Breast epithelium (tissue), 4 donors: ENCODE measurements around the gene BCL2. TPM values are rescaled to one million over a fixed set of nuclear protein-coding genes. Genes with fewer than 3 reads are reported as not detected.

Experiments used
- DNase-seq, 2 donors: peaks; one replicate each; pipeline ENCODE4 v3.0.0-alpha.2; 2019; ENCODE audit warnings: low spot score in 2 of 2
- H3K27ac ChIP-seq, 2 donors: fragments of 200-600 bp; sonication (generic) in 1 of 2; one replicate each; pipeline ENCODE4 v1.5.1; 2016 to 2019; ENCODE audit warnings: mild to moderate bottlenecking in 1 of 2
- H3K27me3 ChIP-seq, 2 donors: fragments of 200-600 bp; sonication (generic) in 1 of 2; one replicate each; pipeline versions ENCODE4 v1.5.1 to v1.6.0; 2017 to 2019; ENCODE audit warnings: control low read depth in 1 of 2, mild to moderate bottlenecking in 1 of 2
- H3K36me3 ChIP-seq: fragments of 200-600 bp; one replicate; pipeline ENCODE4 v1.5.1; 2019
- H3K4me1 ChIP-seq, 2 donors: fragments of 200-600 bp; sonication (generic); one replicate each; pipeline ENCODE4 v1.5.1; 2016 to 2019; ENCODE audit warnings: control low read depth in 1 of 2
- H3K4me3 ChIP-seq, 3 donors: fragments of 200-600 bp; sonication (generic); 1 replicate in 2 of 3; 2 replicates in 1 of 3; pipeline ENCODE4 v1.5.1; 2016 to 2019; ENCODE audit warnings: mild to moderate bottlenecking in 3 of 3, moderate library complexity in 2 of 3
- H3K9me3 ChIP-seq, 2 donors: fragments of 200-600 bp; sonication (generic) in 1 of 2; one replicate each; pipeline ENCODE4 v1.5.1; 2016 to 2019; ENCODE audit warnings: control low read depth in 1 of 2
- CTCF ChIP-seq, 3 donors: fragments of 450-650 bp; IDR thresholded peaks; one replicate each; pipeline ENCODE4 v1.5.1; 2016 to 2017; ENCODE audit warnings: antibody characterized with exemption in 3 of 3, mild to moderate bottlenecking in 3 of 3, moderate library complexity in 3 of 3
- POLR2A ChIP-seq: fragments of 450-650 bp; IDR thresholded peaks from one replicate; pipeline ENCODE4 v1.6.1; 2016; ENCODE audit warnings: antibody characterized with exemption, mild to moderate bottlenecking, moderate library complexity
- POLR2AphosphoS5 ChIP-seq, 3 donors: sonication (generic); formaldehyde crosslinking; IDR thresholded peaks; one replicate each; pipeline ENCODE4 v1.6.1; 2017; ENCODE audit warnings: antibody characterized with exemption in 3 of 3
- intact Hi-C: fragments of 100-400 bp; cut with DNase I; formaldehyde crosslinking; loops from one replicate; pipeline ENCODE4 v1.15.1; 2023; ENCODE audit warnings: low total_unique reads
- total RNA-seq, 3 donors: library from RNA; depleted of rRNA; stranded (reverse); fragments of >200 nt; gene quantifications; one replicate each; pipeline ENCODE4 v1.1.0, GENCODE V29; 2016

The BCL2 gene
- total RNA-seq, 3 donors from 2014 or later, result 41.3 to 82.5 (median 43.6) TPM

DNA sequence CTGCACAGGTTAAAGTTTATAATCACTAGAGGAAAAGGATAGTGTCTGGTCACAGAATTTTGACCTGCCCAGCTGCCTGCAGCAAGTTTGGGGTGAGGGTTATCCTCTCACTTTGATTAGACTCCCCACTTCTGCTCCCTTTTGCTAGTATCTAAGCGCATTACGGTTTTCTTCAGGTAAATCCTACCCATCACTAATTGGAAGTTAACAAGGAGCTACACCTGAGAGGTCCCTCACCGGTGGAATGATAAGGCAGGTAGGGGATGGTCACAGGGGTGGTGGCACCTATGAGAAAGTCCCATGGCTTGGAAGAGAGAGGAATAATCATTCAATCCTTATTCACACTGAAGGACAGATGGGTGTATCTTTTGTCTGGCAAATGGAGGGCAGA is 7.6 kb downstream of the BCL2 start:
- H3K27ac ChIP-seq, result peak overlapping the region; percentile 50 to 60
- intact Hi-C loops, result no loop called here
- H3K36me3 ChIP-seq, result no peaks in the 10 kb centered on the region
- H3K4me1 ChIP-seq, result peaks cover 0 to 23% of the 10 kb centered on the region in 2 donors
- no peak for TF ChIP-seq POLR2A
- TF ChIP-seq POLR2AphosphoS5 (IDR thresholded peaks at IDR 0.05), result no peak
- no peak for TF ChIP-seq CTCF (IDR thresholded peaks at IDR 0.05)
- H3K9me3 ChIP-seq, result no peaks in the 10 kb centered on the region
- no peak overlapping the region for H3K4me3 ChIP-seq
- DNase-seq, result no peak
- no peaks in the 10 kb centered on the region for H3K27me3 ChIP-seq

- intact Hi-C loops, result no loop called here
- no peaks in the 10 kb centered on the region for H3K36me3 ChIP-seq
- no peak for TF ChIP-seq POLR2A
- no peak for TF ChIP-seq CTCF (IDR thresholded peaks at IDR 0.05)
- TF ChIP-seq POLR2AphosphoS5 (IDR thresholded peaks at IDR 0.05), result no peak
Measured at GRCh38 chr18:63311118-63312018, 8.2 kb downstream of the BCL2 start.

GRCh38 chr18:63309422-63309821 is 10.1 kb downstream of the BCL2 start:
- Histone ChIP-seq H3K27ac (peak overlapping the region; percentile 39 to 63), H3K4me1 (peaks cover 4 to 15% of the 10 kb centered on the region in 2 donors), H3K27me3 (no peaks in the 10 kb centered on the region), H3K4me3 (no peak overlapping the region), H3K36me3 (no peaks in the 10 kb centered on the region), H3K9me3 (no peaks in the 10 kb centered on the region)
- intact Hi-C loops, result no loop called here
- TF ChIP-seq CTCF (IDR thresholded peaks at IDR 0.05) (no peak), POLR2A (no peak), POLR2AphosphoS5 (IDR thresholded peaks at IDR 0.05) (no peak)
- DNase-seq, result no peak

More at GRCh38 chr18:63311118-63312018, 8.2 kb downstream of the BCL2 start:
- peaks cover 2 to 23% of the 10 kb centered on the region in 2 donors for H3K4me1 ChIP-seq
- no peak for DNase-seq
- H3K4me3 ChIP-seq, result no peak overlapping the region
- no peaks in the 10 kb centered on the region for H3K27me3 ChIP-seq
- peak overlapping the region; percentile 50 to 60 for H3K27ac ChIP-seq
- H3K9me3 ChIP-seq, result no peaks in the 10 kb centered on the region

- no peak for DNase-seq
- H3K4me3 ChIP-seq, result peak overlapping the region in 1 of 3 donors; percentile 3
- no peaks in the 10 kb centered on the region for H3K27me3 ChIP-seq
- H3K9me3 ChIP-seq, result no peaks in the 10 kb centered on the region
- no peaks in the 10 kb centered on the region for H3K36me3 ChIP-seq
- no peak for TF ChIP-seq CTCF (IDR thresholded peaks at IDR 0.05)
- no peak for TF ChIP-seq POLR2AphosphoS5 (IDR thresholded peaks at IDR 0.05)
- no peak for TF ChIP-seq POLR2A
- peaks cover 4 to 15% of the 10 kb centered on the region in 2 donors for H3K4me1 ChIP-seq
- peak overlapping the region; percentile 63 to 76 for H3K27ac ChIP-seq
- intact Hi-C loops, result no loop called here
Measured at GRCh38 chr18:63307551-63308200, 11.9 kb downstream of the BCL2 start.
